Upper lobe of left lung (tissue), 6 donors: ENCODE data around the gene TTI1. TPM values are rescaled to one million over a fixed set of nuclear protein-coding genes. Genes with fewer than 3 reads are reported as not detected.

Source experiments
- ATAC-seq, 2 donors: fragments of 200-7000 bp; cut with Tn5 transposase; one replicate each; pipeline ENCODE4 v1.9.1; 2022; ENCODE audit warnings: mild to moderate bottlenecking in 2 of 2, moderate library complexity in 2 of 2; ENCODE audit not compliant: low FRiP score in 2 of 2
- DNase-seq, 2 donors: peaks; one replicate each; pipeline ENCODE4 v3.0.0-alpha.2; 2019 to 2020
- H3K27ac ChIP-seq, 4 donors: fragments of 200-600 bp; sonication (generic); one replicate each; pipeline ENCODE4 v1.5.1; 2016 to 2019
- H3K27me3 ChIP-seq, 4 donors: fragments of 200-600 bp; sonication (generic); one replicate each; pipeline ENCODE4 v1.5.1; 2017 to 2019
- H3K36me3 ChIP-seq, 4 donors: fragments of 200-600 bp; sonication (generic); one replicate each; pipeline ENCODE4 v1.5.1; 2016 to 2019
- H3K4me1 ChIP-seq, 4 donors: fragments of 200-600 bp; sonication (generic); one replicate each; pipeline ENCODE4 v1.5.1; 2018 to 2019
- H3K4me3 ChIP-seq, 4 donors: fragments of 200-600 bp; sonication (generic); one replicate each; pipeline ENCODE4 v1.5.1; 2017 to 2019; ENCODE audit warnings: mild to moderate bottlenecking in 2 of 4, moderate library complexity in 1 of 4
- H3K9me3 ChIP-seq, 4 donors: fragments of 200-600 bp; sonication (generic); one replicate each; pipeline ENCODE4 v1.5.1; 2018 to 2019
- CTCF ChIP-seq, 6 experiments: fragments of 450-650 bp in 4 of 6; fragments of 200-600 bp in 2 of 6; sonication (generic) in 2 of 6; IDR thresholded peaks; one replicate each; pipeline ENCODE4 v1.5.1; 2016 to 2019; ENCODE audit warnings: antibody characterized with exemption in 6 of 6
- EP300 ChIP-seq, 4 donors: sonication (generic); formaldehyde crosslinking; IDR thresholded peaks; one replicate each; pipeline ENCODE4 v1.5.1; 2017; ENCODE audit warnings: antibody characterized with exemption in 4 of 4, control low read depth in 2 of 4
- POLR2A ChIP-seq, 4 donors: fragments of 450-650 bp; IDR thresholded peaks; one replicate each; pipeline ENCODE4 v1.5.1; 2016 to 2017; ENCODE audit warnings: antibody characterized with exemption in 4 of 4, mild to moderate bottlenecking in 2 of 4
- POLR2AphosphoS5 ChIP-seq, 2 donors: sonication (generic); formaldehyde crosslinking; IDR thresholded peaks; one replicate each; pipeline ENCODE4 v1.5.1; 2017; ENCODE audit warnings: antibody characterized with exemption in 2 of 2
- WGBS, 2 donors: methylation state at CpG; one replicate each; pipeline ENCODE4 v1.1.5; 2017 to 2018; 5-methylcytosine and 5-hydroxymethylcytosine counted together
- total RNA-seq, 6 donors: library from RNA; depleted of rRNA in 4 of 6; stranded (reverse); fragments of >200 nt in 4 of 6; gene quantifications; one replicate each; pipeline versions ENCODE4 v1.1.0 to v1.2.1, GENCODE V29; 2016 to 2021
- donor health status: DM: no; HTN: no; CAD: no; lungs with moderate emphysema.
- donor health status: DM: no; HTN: yes; CAD: no; lungs with severe emphysema.

Gene TTI1
- total RNA-seq, 6 donors from 2014 or later = 11.2 to 30.4 (median 15.1) TPM

- Histone ChIP-seq H3K36me3 (no peaks in the 10 kb centered on the region), H3K27me3 (no peaks in the 10 kb centered on the region), H3K27ac (no peak overlapping the region), H3K9me3 (no peaks in the 10 kb centered on the region), H3K4me1 (no peaks in the 10 kb centered on the region), H3K4me3 (no peak overlapping the region)
- TF ChIP-seq CTCF (IDR thresholded peaks at IDR 0.05) = no peak
- TF ChIP-seq POLR2AphosphoS5 (IDR thresholded peaks at IDR 0.05) = no peak
- no peak for TF ChIP-seq EP300 (IDR thresholded peaks at IDR 0.05)
- TF ChIP-seq POLR2A (IDR thresholded peaks at IDR 0.05) = no peak
- 70 to 87% methylated on average over 6 of the region's 6 CpGs for WGBS, 2 donors
- no peak for ATAC-seq
- DNase-seq = no peak
Observed at GRCh38 chr20:37940858-37941257, 92.4 kb downstream of the TTI1 start.

- H3K27ac ChIP-seq = no peak overlapping the region
- no peaks in the 10 kb centered on the region for H3K27me3 ChIP-seq
- TF ChIP-seq POLR2A (IDR thresholded peaks at IDR 0.05) (no peak), POLR2AphosphoS5 (IDR thresholded peaks at IDR 0.05) (no peak), CTCF (IDR thresholded peaks at IDR 0.05) (no peak), EP300 (IDR thresholded peaks at IDR 0.05) (no peak)
- no peaks in the 10 kb centered on the region for H3K4me1 ChIP-seq
- 84 to 85% methylated on average over 13 to 25 of the region's 25 CpGs for WGBS, 2 donors
- peak in 1 of 2 donors; percentile 17 for DNase-seq
- H3K36me3 ChIP-seq = no peaks in the 10 kb centered on the region
- H3K9me3 ChIP-seq = no peaks in the 10 kb centered on the region
- H3K4me3 ChIP-seq = no peak overlapping the region
- no peak for ATAC-seq
Observed at GRCh38 chr20:37939701-37940560, 93.3 kb downstream of the TTI1 start.

- no peak for DNase-seq
- Histone ChIP-seq H3K4me3 (no peak overlapping the region), H3K36me3 (no peaks in the 10 kb centered on the region), H3K27me3 (no peaks in the 10 kb centered on the region), H3K9me3 (no peaks in the 10 kb centered on the region), H3K4me1 (no peaks in the 10 kb centered on the region), H3K27ac (no peak overlapping the region)
- WGBS, 2 donors = 92 to 94% methylated on average over 9 of the region's 9 CpGs
- TF ChIP-seq POLR2A (IDR thresholded peaks at IDR 0.05) = no peak
- TF ChIP-seq CTCF (IDR thresholded peaks at IDR 0.05) = no peak
- TF ChIP-seq POLR2AphosphoS5 (IDR thresholded peaks at IDR 0.05) = no peak
- no peak for TF ChIP-seq EP300 (IDR thresholded peaks at IDR 0.05)
- ATAC-seq = no peak
Observed at GRCh38 chr20:37938954-37939353, 94.3 kb downstream of the TTI1 start.

- no peaks in the 10 kb centered on the region for H3K4me1 ChIP-seq
- no peak for DNase-seq
- ATAC-seq = no peak
Observed at GRCh38 chr20:37938181-37938750, 95.0 kb downstream of the TTI1 start.

More at GRCh38 chr20:37938181-37938750, 95.0 kb downstream of the TTI1 start:
- H3K36me3 ChIP-seq = no peaks in the 10 kb centered on the region
- H3K9me3 ChIP-seq = no peaks in the 10 kb centered on the region
- 90 to 92% methylated on average over 1 to 12 of the region's 12 CpGs for WGBS, 2 donors
- no peak overlapping the region for H3K27ac ChIP-seq
- H3K27me3 ChIP-seq = no peaks in the 10 kb centered on the region
- no peak for TF ChIP-seq POLR2A (IDR thresholded peaks at IDR 0.05)
- TF ChIP-seq EP300 (IDR thresholded peaks at IDR 0.05) = no peak
- no peak for TF ChIP-seq POLR2AphosphoS5 (IDR thresholded peaks at IDR 0.05)
- no peak for TF ChIP-seq CTCF (IDR thresholded peaks at IDR 0.05)
- H3K4me3 ChIP-seq = no peak overlapping the region
